HG03575 (cell line): Measurements from ENCODE around the gene MSL1.

ENCODE experiments used
- ATAC-seq: cut with Tn5 transposase; IDR thresholded peaks from one replicate; pipeline ENCODE4 v1.9.1; 2021; ENCODE audit not compliant: unreplicated experiment, insufficient number of reproducible peaks, low FRiP score; ENCODE audit errors: extremely low read depth

MSL1 gene

GRCh38 chr17:40090237-40091119, 31.3 kb upstream of the MSL1 start:
- ATAC-seq: no peak

DNA sequence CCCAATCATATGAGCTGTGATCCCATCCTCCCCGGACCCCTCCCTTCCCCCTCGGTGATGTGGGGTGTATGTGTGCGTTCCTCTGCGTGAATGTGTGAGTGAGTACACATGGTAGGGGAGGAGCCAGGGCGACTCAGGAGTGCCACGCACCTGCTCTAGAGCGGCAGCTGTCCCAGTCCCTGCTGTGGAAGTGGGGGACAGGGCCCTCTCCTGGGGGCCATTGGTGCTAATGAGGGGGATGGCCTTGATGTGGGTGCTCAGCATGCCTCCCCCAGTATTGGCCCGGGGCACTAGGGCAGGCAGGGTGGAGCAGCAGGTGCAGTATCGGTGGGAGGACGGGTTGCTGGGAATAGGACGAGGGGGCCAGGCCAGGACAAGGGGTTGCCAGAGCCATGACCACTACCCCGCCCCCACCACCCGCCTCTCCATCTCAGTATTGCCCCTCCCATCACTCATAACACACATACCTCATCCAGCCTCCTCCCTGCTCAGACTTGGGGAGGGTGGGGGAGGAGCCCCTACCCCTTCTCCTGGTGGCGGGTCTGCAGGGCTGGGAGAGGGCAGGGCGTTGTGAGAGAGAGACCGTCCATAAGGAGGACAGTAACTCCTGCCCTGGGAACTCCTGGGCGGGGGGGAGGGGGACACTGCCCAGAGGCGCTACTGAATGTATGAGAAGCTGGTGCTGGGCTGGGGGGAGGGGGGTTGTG, 29.9 kb upstream of the MSL1 start:
- no peak for ATAC-seq

DNA sequence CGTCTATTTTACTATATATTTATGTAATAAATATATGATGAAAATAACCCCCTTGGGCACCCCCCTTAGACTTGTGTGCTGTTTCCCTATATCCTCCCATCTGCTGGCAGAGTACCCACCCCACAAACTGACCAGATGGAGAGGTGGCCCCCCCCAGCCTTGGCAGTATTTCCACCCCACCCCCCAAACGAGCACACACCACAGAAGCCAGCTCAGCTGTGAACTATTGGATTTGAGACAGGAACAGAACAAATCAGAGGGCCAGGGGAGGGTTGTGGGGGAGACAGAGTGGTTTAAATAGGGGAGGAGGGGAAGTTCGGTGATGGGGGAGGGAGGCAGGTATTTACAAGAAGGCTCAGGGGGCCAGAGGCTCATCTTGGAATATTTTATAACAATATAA, 29.2 kb upstream of the MSL1 start:
- no peak for ATAC-seq

DNA sequence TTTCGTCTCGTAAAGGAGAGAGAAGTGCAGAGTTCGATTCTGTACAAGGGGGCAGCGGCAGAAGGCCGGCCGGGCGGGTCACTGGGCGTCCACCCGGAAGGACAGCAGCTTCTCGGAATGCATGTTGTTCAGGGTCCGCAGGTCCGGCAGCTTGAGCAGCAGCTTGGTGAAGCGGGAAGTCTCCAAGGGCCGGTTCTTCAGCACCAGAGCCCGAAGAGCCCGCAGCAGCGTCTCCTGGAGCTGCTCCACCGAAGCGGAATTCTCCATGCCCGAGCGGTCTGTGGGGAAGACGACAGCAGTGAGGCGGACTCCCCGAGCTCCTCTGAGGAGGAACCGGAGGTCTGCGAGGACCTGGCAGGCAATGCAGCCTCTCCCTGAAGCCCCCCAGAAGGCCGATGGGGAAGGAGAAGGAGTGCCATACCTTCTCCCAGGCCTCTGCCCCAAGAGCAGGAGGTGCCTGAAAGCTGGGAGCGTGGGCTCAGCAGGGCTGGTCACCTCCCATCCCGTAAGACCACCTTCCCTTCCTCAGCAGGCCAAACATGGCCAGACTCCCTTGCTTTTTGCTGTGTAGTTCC, 28.7 kb upstream of the MSL1 start:
- no peak for ATAC-seq

DNA sequence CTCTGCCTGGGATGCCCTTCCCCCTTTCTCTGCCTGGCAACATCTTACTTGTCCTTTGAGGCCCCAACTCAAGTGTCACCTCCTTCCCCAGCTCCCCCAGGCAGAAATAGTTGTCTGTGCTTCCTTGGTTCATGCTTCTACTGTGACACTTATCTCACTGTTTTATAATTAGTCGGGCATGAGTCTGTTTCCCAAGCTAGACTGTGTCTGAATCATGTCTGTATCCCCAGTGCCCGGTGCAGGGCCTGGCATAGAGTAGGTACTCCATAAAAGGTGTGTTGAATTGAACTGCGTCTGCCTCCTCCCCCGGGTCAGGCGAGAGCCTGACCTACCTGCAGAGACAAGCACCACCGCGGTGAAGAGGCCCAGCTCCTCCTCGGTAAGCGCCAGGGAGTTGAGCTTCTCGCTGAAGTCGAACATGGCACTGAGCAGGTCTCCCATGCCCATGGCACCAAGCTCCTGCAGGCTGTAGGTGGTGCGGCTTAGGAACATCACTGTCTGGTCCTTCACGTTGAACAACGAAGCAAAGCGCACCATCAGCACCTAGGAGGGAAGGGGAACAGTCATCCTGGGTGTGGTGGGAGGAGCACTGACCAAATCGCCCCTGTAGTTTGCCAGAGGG, 28.1 kb upstream of the MSL1 start:
- no peak for ATAC-seq

GRCh38 chr17:40094874-40095273, 26.9 kb upstream of the MSL1 start:
- no peak for ATAC-seq

DNA sequence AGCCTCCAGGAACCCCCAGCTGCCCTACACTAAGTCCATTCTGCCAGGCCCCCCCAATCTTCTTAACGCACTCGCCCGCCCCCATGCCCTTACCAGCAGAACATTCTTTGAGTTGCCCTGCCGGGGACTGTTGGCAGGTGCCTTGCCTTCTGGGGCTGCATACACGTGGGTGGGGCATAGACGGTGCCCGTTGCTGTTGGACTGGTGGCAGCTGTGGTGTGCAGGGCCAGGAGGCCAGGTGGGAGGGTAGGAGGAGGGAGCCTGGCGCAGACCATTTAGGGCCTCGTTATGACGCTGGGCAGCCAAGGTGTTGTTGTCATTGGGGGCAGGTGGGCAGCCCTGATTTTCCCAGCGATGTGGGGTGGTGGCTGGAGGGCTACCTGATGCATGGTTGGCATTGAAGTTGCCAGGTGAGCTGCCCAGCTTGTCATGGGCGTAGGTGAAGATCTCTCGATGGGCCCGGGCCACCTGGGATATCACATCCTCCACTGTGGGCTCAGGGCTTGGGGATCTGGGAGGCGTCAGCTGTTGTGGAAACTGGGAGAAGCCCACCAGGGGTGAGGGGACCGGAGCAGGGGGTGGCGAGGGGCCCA, 26.3 kb upstream of the MSL1 start:
- ATAC-seq: no peak

- ATAC-seq: peak; percentile 39
Measured at GRCh38 chr17:40095944-40096791, 25.6 kb upstream of the MSL1 start.

GRCh38 chr17:40097087-40097486, 24.7 kb upstream of the MSL1 start:
- ATAC-seq: no peak

GRCh38 chr17:40097931-40098845, 23.6 kb upstream of the MSL1 start:
- no peak for ATAC-seq

DNA sequence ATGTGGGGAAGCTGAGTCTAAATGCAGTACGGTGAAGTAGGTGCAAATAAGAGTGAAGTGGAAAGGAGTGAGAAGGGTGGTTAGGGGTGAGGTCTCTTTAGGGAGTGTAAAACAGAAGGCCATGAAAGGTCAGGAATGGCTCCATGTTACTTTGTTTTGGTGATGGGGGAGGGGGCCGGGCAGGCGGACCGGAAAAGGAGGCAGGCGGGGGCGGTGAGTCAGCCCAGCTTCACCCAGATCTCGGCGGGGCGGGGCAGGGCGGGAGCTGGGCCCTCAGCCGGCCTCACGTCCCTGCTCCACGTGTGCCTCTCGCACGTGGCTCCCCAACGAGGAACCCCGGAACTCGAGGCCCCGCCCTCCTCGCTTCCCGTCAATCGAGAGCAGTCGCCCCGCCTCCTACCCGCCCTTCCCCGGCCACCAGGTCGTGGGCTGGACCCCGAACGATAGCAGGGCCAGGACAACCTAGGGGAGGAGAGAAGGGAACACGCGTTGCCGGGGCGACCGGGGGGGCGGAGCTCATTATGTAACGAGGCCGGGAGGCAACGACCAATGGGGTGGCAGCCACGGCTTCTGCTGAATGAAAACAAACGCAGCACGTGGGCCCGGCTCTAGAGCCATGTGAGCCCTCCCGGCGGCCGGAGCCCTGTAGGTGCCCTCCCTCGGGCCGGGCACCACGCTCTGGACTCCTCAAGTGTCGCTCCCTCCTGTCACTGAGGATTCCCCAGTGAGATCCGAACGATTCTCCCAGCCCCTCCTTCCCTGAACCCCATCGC, 22.7 kb upstream of the MSL1 start:
- no peak for ATAC-seq

DNA sequence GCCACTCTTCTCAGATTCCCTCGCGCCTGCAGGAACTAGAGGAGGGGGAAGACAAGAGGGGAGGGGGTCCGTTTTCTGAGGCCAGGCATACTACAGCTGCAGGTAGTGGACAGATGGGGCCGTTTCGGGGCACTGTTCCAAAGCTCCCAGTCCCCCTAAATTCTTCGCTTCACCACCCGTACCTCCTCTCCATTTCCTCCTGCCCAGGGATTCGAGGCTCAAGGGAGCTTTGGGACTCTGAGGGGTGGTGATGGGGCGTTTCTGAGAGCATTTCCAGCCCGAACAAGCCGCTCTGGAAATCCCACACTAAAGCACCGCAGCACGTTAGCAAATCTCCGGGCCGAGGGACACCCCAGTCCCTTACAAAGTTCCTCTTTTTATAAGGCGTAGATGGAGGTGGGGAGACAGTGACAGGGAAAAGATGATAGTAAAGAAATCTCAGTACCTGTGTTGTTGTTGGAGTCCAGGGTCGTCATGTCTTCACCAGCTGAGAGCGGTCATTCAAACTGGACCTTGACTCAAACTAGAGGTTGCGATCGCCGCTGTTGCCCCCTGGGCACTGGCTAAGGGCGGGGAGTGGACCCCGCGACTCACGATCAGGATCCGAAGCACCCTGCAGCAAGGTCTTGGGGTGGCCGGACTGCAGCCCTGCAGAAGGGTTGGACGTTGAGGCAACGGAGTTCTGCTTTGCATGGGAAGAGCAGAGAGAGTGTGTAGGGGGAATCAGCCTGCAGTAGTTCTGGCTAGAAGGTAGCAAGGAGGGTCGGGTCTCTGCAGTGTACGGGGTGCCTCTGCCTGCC, 22.0 kb upstream of the MSL1 start:
- ATAC-seq: no peak

DNA sequence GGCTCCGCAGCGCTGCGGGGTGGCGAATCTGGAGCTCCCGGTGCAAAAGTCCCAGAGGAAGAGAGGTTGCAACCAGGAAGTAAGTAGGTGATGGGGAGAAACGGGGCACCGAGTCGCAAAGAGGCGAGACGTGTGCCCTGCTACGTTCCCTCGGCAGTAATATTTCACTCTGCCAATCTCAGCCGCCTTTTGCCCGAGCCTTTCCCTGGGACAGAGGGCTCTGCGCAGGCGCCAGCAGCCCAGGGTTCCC, 21.4 kb upstream of the MSL1 start, which contains the start of gene NR1D1:
Gene NR1D1, minus strand, starts transcription at position 171 of the 250 bp plus-strand sequence. CDS start 495 bp downstream, outside the sequence.
- no peak for ATAC-seq

GRCh38 chr17:40100669-40101366, 21.0 kb upstream of the MSL1 start:
- no peak for ATAC-seq

- ATAC-seq: no peak
Measured at GRCh38 chr17:40101367-40102210, 20.2 kb upstream of the MSL1 start.
